Hematopoietic multipotent progenitor cell treated with erythropoietin and hydrocortisone succinate and interleukin-3 and kit ligand, for 8 days (in vitro differentiated cells): ENCODE measurements around the gene PIEZO2.
"Not testable (repeated sequence)": the region's sequence is repeated elsewhere in the genome, so short reads cannot be mapped to it uniquely, and the experiment has no call there.

Experiments
- DNase-seq: peaks from one replicate; pipeline ENCODE4 v3.0.0-alpha.2; 2015

Gene PIEZO2

DNA sequence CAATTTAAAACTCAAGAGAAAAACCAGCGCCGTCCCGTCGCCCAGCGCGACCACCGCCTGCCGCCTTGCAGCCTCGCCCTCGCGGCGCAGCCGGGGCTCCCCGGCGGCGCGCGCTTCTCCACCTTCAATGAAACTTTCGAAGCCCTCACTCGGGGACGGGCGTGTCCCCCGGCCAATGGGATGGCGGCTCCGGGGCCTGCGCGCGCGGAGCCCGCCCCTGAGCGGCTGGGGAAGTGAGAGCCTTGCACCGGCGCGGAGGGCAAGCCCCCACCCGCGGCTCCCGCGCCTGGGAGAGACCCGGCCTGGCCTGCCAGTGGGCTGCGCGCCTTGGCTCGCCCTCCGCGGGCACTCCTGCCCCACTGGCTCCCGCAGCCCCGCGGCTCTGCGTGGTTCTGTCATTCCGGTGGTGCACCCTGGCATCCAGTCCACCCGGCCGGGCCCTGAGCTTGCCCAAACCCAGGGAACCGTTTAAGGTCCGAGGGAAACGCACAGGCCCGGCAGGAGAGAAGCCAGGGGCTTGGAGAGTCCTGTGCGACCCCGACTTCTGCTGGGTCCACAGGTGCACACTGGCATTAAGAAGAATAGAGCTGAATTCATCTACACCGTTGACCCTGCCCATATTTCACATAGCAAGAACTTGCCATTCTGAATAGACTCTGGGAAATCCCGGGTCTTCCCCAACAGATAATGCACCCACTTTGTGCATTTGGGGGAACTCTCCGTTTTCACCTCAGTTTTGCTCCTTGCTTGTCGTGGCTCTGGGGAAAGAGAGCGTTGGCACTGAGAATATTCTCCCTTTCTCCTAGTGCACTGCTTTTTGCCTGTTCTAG, at the start of gene PIEZO2:
Gene PIEZO2 (minus strand): TSS at position 129 of the 830 bp plus-strand sequence. CDS start 981 bp downstream, outside the sequence.
- peak; percentile 56 for DNase-seq

DNA sequence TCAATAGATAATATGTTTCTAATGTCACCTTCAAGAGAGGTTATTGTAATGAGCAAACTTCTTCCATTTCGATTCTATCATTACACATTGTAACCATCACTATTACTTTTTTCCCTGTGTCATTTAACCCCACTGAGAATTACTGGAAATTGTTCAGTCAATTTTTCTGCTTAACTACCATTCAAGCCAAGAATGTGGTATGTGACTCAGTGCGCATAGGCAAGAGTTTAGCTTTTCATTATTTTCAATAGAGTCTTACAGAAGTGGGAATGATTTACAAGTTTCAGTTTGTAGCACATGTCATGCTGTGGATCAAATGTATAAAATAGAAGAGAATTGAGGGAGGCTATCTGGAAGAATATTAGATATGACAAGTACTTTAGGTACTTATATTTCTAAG, 34.3 kb upstream of the PIEZO2 start:
- DNase-seq, result no peak

DNA sequence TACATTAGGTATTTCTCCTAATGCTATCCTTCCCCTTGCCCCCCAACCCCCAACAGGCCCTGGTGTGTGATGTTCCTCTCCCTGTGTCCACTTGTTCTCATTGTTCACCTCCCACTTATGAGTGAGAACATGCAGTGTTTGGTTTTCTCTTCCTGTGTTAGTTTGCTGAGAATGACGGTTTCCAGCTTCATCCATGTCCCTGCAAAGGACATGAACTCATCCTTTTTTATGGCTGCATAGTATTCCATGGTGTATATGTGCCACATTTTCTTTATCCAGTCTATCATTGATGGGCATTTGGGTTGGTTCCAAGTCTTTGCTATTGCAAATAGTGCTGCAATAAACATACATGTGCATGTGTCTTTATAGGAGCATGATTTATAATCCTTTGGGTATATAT, 32.3 kb upstream of the PIEZO2 start:
- not testable (repeated sequence) for DNase-seq

DNA sequence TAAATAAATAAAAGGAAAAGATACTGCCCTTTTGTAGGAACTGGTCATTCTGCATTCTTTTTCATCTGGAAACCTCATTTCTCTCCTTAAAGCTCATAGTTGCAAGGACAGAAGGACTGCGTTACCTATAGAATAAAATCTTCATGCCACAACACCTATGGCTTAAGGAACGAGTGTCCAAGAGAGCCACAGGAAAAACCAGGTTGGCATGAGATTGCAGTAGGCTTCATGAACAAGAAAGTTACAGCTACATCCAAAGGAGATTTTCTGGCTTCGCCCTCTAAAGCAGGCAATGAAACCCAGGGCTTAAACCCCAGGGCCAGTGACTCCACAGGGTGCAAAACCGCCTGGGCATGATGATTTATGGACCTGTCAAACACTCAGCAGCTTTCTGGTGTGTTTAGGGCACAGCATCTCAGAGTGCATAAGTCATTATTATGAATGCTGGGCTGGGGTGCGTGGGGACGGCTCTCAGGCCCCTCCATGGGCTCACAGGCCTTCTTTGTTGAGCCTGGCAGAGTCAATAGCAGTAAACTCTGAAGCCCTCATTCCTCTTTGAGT, 30.7 kb upstream of the PIEZO2 start:
- DNase-seq, result no peak

DNA sequence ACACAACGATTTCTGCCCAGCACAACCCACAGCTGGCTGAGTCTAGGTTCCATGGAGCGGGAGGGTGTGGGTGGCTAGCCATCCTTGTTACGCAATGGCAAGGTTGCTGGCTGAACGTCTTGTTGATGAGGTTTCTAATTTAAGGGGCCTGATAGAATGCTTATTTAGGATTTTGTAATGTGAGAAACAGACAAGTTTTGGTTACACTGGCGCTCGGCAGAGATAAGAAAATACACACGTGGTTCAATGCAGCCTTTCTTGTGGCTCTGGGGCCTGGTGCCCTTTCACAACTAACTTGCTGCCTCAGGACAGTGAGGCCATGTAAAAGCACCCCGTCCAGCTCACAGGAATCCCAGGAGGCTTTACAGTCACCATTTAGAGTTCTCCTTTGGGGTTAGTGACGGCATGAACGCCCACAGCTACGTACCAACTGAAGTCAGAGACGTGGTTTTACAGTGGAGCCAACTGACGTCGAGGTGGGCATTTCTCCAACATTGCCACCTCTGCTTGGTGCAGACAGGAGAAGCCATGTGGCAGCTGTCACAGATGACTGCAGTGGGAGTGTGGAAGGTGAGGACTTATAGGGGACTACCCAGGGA, 29.7 kb upstream of the PIEZO2 start:
- DNase-seq, result peak; percentile 3

DNA sequence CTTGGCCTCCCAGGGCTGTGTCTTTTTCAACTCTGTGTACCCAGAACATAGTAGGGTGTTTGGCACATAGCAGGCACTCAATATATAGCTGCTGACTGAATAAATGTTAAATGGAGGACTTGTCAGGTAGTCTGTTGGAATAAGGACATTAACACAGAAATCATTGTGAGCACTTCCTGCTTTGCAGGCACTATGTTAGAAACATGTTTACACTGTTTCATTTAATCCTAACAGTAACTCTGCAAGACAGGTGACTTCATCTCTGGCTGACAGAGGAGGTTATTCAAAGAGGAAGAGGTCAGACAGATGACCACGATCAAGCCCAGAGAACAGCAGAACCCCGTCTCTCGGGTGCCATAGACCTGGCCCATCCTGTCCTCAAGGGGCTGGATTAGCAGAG, 28.0 kb upstream of the PIEZO2 start:
- no peak for DNase-seq

DNA sequence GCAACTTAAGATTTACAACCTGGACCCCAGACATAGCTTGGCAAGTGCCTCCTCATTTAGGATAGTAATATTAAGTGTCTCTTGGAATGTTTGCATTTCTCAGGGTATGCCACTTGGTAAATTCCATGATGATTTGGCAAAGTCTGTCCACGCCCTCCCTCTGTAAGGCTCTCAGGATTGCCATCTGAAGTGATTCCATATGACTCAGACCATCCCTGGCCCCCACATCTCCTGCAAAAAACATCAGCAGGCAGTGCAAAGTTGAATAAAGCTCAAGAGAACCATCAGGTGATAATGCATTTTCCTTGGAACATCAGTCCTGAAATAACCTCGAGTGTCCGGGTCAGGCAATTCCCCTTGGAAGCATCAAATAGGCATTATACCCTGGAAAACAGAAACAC, 27.1 kb upstream of the PIEZO2 start:
- DNase-seq, result no peak

DNA sequence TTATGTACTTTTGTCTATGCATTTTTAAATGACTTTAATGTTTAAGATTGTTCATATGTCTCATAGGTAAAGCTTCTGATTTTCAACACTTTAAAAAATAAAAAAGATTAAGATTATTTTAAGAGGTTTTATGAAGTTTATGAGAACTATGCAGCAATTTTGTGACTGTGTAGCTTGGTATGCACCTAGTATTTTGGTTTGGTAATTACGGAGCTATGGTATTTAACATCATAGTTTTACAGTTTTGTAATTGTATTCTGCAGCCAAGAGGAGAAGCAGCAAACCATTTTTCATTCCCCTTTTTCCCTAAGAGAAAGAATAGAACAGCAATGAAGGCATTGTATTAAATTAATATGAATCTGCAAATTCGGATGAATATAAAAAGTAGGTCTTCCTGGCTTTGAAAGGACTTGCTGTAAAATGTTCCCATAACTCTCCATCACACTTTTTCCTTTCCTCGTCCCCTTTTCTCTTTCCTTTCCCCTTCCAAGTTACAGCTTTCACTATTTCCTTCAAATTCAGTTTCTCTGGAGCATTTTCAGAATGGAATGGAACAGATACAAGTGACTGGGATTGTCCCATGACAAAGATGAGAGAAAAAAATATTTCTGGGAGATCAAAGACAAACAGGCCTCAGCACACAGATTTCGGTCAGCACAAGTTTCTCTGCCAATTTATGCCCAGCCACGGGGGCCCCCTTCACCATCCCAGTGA, 26.1 kb upstream of the PIEZO2 start:
- DNase-seq, result no peak

DNA sequence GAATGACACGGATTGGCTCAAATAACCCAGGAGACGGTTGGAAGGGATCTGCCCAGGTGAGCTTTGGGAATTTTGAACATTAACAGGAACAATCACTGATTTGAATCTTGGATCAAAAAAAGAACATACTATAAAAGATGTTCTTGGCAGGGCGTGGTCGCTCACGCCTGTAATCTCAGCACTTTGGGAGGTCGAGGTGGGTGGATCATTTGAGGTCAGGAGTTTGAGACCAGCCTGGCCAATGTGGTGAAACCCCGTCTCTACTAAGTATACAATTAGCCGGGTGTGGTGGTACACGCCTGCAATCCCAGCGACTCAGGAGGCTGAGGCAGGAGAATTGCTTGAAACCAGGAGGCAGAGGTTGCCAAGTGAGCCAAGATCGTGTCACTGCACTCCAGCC, 24.8 kb upstream of the PIEZO2 start:
- DNase-seq, result not testable (repeated sequence)

DNA sequence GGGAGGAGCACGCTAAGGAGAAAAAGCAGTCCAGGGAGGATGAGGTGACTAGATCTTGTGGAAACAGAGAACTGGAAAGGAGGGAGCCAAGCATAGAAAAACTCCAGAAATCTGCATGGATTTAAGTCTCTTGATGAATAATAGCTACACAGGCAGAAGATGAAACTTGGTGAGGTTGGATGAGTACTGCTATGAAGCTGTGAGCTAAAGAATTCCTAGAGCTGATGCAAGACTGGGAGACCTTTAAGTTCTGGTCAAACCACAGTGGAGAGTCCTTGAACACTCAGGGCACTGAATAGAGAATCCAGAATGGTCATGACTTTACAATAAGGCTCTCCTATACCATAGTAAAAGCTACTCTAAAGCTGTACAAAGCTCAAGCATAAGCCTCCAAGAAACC, 18.4 kb upstream of the PIEZO2 start:
- no peak for DNase-seq

DNA sequence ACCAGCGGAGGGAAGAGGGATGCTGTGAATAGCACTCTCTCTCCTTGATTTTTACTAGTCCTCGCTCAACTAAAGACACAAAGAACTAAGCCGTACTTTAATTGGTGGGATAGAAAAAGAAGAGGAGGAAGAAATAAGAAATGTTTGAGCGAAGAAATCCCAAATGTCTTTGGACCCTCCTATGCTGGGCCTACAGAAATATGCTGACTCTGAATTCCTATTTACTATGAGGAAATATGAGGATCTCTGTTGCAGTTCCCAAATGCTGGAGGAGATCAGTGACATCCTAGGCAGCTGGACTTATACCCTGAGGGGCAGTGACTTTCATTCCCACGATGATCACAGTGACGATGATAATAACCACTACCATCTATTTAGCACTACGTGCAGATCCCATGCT, 16.6 kb upstream of the PIEZO2 start:
- no peak for DNase-seq

DNA sequence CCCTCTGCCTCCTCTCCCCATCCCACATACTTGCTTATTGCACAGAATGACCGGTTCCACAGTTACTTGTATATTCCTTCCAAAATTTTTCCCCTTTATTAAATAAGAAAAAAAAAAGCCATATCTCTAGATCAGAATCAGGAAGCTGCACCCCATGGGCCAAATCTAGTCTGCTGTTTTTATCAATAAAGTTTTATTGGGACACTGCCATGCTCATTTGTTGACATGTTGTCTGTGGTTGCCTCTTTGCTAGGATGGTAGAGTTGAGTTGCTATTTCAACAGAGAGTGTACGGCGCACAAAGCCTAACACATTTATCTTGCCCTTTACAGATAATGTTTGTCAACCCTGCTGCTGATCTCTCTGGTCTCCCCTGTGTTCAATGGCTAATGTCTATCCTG, 15.8 kb upstream of the PIEZO2 start:
- DNase-seq, result no peak

DNA sequence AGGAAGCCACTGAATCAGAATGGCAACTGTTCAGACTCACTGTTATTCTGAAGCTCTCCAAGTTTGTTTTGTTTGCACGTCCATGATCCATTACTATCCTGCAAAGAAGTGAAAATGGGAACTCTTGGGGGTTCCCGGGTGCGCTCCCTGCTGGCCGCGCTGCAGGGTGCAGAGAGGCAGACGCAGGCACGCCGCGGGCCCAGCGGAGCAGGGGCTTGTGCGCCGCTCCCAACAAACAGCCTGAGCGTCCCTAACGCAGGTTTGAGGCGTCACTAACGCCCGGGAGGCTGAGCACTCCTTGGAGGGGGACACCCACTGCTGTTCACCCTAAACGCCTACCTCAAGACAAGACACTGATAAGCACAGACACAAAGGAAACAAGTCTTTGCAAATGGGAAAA, 14.3 kb upstream of the PIEZO2 start:
- DNase-seq, result peak; percentile 31

DNA sequence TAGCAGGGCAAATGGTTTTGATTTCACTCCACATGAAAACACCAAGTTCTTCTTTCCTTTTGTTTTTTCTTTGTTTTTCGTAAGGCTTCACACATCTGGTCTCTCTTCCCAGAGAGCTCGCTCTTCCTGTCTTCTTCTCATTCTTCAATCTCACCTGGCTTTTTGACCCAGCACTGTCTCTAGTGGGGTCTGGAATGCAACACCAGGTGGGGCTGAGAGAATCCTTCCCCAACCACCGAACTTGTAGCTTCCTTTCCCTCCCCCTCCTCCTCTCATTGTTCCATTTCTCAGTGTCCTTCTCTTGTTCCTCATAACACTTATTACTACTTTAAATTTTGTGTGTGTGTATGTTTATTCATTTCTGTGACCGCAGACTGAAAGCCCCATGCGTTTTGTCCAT, 13.5 kb upstream of the PIEZO2 start:
- DNase-seq, result no peak

DNA sequence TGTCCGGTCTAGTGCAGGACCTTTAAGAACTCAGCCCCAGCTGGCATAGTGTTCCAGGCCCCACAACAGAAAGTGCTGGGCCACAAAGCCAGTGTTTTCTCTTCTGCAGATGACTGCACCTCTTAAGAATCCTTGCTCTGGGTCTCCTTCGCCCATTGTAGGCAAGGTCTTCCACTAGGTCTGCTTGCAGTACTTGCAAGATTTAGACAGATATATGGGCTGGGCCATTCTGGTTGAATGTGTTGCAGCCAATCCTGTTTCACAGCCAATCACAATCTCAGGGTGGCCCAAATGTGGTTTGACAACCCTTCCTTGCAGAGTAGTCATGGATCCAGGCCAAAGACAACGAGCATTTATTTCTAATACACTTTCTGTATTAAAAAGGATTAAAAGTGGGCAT, 13.1 kb upstream of the PIEZO2 start:
- DNase-seq, result no peak

DNA sequence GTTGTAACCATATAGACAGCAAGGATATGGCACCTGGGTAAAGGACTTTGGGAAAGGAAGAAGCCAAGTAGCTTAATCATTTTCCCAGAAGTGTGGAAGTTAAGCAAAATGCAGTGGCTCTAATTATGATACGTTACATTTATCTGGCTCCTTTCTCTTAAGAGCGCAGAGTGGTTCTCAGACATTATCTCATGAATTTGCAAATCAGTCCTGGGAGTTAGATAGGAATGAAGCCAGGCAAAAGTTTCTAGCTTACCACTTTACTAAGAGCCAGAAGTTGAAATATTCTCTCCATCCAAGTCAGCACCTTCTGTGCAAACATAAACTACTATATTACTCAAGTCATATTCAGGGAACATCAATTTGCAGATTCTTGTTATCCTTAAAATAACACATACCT, 10.9 kb upstream of the PIEZO2 start:
- DNase-seq, result no peak

DNA sequence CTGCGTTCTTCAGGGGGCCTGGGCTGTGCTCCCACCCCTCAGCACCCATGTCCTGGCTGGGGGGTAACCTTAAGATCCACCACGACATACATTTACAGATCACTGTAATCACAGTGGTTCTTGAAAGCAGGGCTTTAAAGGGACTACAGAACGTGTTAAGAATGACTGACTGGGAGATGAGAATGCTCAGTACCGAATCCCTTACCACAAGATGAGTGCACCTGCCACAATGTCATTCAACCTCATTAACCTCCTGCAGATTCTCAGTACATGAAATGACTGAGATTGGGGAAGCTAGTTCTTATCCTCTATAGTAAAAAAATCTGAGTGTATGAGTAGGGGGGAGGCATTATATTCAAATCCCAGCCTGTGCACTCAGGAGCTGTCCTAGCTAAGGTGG, 10.5 kb upstream of the PIEZO2 start:
- no peak for DNase-seq

DNA sequence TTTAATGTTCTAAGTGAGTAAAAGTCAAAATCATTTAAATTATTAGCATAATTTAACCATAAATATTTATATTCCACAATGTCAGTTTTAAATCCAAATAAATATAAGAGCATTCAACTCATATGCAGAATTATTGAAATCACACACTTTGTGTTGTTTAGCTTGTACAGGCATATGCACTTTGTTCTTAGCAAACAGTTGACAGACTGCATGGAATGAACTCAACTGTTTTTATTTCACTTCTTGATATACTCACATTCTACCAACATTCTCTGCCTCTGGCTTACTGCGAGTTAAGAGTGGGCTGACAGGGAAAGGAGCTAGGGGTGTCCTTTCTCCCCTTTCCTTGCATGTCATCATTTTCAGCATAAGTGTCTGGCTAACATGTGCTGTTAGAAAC, 7.6 kb upstream of the PIEZO2 start:
- DNase-seq, result no peak

DNA sequence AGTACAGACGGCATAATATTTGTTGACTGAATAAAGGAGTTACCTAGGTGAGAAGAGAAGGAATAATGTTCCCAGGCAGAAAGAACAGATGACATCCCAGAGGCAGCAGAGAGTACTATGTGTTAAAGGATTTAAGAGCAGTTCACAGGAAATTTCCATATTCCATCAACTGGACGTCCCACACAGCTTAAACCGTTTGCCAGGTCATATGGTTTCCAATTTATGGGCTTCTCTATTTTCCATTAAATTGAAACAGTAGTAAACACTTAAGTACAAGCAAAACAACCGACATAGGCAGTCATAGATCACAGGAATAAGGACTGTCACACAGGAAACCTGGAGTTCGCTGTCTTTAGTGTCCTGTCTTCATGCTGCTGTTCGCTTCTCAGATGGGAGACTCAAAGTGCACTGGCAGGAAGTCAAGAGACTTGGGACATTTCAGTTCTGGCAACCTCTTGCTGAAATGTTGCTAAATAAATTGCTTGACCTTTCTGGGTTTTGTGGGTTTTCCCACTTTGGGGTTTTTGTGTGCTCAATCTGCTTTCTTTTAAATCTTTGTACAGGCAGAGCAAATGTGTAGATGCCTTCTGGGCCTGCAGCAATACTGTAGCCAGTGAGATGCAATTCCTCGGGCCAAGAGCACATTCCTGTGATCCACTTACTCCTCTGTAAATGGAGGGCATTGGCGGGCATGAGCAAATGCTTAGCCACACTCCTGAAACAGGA, 5.8 kb upstream of the PIEZO2 start:
- DNase-seq, result no peak

DNA sequence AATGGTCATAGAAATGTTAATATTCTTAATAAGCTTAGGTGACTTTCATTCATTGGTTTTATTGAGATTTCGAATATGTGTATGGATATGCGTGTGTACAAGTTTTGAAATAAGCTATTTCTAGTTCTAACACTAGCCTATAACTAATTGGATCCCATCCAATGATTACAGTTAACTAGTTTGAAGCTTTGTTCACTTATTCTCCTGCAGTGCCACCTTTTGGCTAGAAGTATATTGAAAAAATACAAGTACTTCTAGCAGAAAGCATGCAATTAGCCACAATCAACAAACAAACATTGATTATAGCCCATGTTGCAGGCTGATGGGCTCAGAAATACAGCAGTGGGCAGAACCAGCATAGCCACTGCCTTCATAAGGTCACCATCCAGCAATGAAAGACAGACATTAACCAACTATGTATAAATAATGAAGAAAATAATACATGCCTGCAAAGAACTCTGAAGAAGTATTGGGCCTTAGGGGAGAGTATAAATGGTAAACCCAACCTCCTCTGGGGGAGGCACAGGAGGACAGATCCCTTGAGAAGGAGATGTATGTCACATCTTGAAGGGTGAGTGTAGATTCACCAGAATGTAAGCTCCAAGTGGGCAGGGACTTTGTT, 5.1 kb upstream of the PIEZO2 start:
- DNase-seq, result peak; percentile 74

DNA sequence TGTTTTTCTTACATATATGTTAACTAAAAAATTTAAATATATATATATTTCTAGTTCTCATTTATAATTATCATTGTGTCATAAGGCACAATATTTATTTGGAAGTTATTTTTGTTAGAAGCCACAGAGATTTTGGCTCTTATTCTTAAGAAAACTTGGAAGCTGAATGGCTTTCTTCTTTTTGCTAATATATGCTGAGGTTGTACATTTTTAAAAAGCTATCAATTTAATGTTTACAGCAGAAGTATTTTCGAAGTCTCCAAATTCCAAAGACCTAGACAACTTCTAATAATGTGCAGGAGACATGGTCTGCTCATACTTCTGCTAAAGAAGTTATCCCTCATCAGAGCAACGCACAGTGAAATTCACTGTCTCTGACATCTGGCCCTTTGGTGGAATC, 3.7 kb upstream of the PIEZO2 start:
- no peak for DNase-seq

DNA sequence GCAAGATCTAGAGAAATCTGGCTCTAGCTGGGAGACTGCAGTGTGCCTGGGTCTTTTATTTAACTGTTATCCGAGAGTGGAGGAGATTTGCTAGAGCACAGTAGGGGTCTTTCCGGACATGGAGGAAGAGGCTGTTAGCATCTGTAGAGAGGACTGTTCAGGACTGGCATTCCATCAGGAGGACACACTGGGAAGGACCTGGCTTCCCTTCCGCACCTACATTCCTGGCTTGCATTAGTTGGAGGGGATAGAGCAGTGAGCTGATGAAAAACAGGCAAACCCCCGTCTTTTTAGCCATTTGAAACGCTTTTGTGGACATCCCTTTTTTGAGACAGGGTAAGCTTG, 874 bp upstream of the PIEZO2 start:
- DNase-seq, result no peak
